Subcutaneous adipose tissue (tissue), 4 donors: ENCODE results near the gene POLR1E. TPM values are rescaled to one million over a fixed set of nuclear protein-coding genes. Genes with fewer than 3 reads are reported as not detected.

Source experiments
- CTCF ChIP-seq: fragments of 450-650 bp; IDR thresholded peaks from one replicate; pipeline ENCODE4 v1.5.1; 2016; ENCODE audit warnings: low read depth, mild to moderate bottlenecking, control low read depth, antibody characterized with exemption, moderate library complexity
- total RNA-seq, 4 donors: library from RNA; depleted of rRNA; stranded (reverse); fragments of >200 nt; gene quantifications; one replicate each; pipeline ENCODE4 v1.1.0, GENCODE V29; 2016

The POLR1E gene
- total RNA-seq, 4 donors from 2014 or later, result 22.9 to 38.6 (median 27.5) TPM

GRCh38 chr9:37443566-37443965 lies 42.2 kb upstream of the POLR1E start:
- no peak for TF ChIP-seq CTCF

GRCh38 chr9:37444890-37445289 lies 40.9 kb upstream of the POLR1E start:
- TF ChIP-seq CTCF, result no peak

- no peak for TF ChIP-seq CTCF
These were observed 39.9 kb upstream of the POLR1E start for GRCh38 chr9:37445832-37446231.

GRCh38 chr9:37446401-37446800 lies 39.3 kb upstream of the POLR1E start:
- no peak for TF ChIP-seq CTCF

GRCh38 chr9:37447111-37447510 lies 38.6 kb upstream of the POLR1E start:
- no peak for TF ChIP-seq CTCF

GRCh38 chr9:37449862-37450632 lies 35.7 kb upstream of the POLR1E start:
- no peak for TF ChIP-seq CTCF

- no peak for TF ChIP-seq CTCF
These were observed 34.1 kb upstream of the POLR1E start for GRCh38 chr9:37451628-37452027.
